ENCODE results near the gene CLCN1. TPM values are rescaled to one million over a fixed set of nuclear protein-coding genes. Genes with fewer than 3 reads are reported as not detected.

Gene CLCN1
- total and polyA plus RNA-seq, 2 donors (not counting 1 experiment from before 2014, with no cell fraction given): under 0.01 TPM; not detected in 1

DNA sequence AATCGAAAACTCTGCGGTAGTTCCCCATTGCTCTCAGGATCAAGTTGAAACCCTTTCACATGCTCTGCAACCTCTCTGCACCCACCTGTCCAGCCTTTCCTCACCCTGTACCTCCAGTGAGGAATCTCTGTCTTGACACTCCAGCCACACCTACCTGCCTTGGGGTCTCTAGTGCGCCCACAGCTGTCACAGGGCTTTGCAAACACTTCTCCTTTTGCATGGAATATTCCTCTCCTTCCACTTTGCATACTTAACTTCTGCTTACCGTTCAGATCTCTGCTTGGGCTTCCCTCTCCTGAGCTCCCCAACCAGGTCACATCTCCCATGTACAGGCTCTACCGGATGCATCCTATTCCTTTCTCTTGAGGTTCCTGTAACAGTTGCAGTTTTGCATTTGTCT is 58.6 kb downstream of the CLCN1 start:
- Histone ChIP-seq H2AFZ (ENCODE audit: low read length) (no peak overlapping the region), H3K4me1 (ENCODE audit: control insufficient read depth, extremely low read depth, insufficient read depth, low read length) (no peaks in the 10 kb centered on the region), H3K9me3 (ENCODE audit: control insufficient read depth, insufficient read depth, low read depth, low read length) (no peaks in the 10 kb centered on the region), H4K20me1 (ENCODE audit: control insufficient read depth, extremely low read depth, insufficient read depth, low read length) (no peaks in the 10 kb centered on the region), H3K27me3 (ENCODE audit: control insufficient read depth, insufficient read depth, low read length) (no peaks in the 10 kb centered on the region), H3K27ac (ENCODE audit: insufficient read depth, low read length) (no peak overlapping the region), H3K4me2 (ENCODE audit: extremely low read depth, insufficient read depth, low read length) (no peak overlapping the region), H3K36me3 (ENCODE audit: control insufficient read depth, insufficient read depth, low read length) (no peaks in the 10 kb centered on the region), H3K4me3 (replicated peaks in 1 of 4; ENCODE audit: control extremely low read depth in 1 of 4, insufficient read depth in 1 of 4, low read depth in 3 of 4, low read length in 4 of 4) (no peak overlapping the region), H3K79me2 (ENCODE audit: control insufficient read depth, insufficient read depth, low read length) (peaks cover 3% of the 10 kb centered on the region), H3K9ac (ENCODE audit: insufficient read depth, low read length) (no peak overlapping the region)
- no peak for TF ChIP-seq EZH2 (IDR thresholded peaks at IDR 0.05; ENCODE audit: low read length, missing control alignments)
- no peak for TF ChIP-seq CTCF (conservative IDR thresholded peaks at IDR 0.05 in 1 of 2, IDR thresholded peaks at IDR 0.05 in 1 of 2; ENCODE audit: low read depth in 1 of 2, low read length in 2 of 2)
- no peak for DNase-seq (ENCODE audit: low read depth in 2 of 2)

GRCh38 chr7:143375298-143376034 is 59.6 kb downstream of the CLCN1 start:
- H3K27ac ChIP-seq (ENCODE audit: insufficient read depth, low read length): no peak overlapping the region
- no peaks in the 10 kb centered on the region for H3K27me3 ChIP-seq (ENCODE audit: control insufficient read depth, insufficient read depth, low read length)
- peaks cover 9% of the 10 kb centered on the region for H3K79me2 ChIP-seq (ENCODE audit: control insufficient read depth, insufficient read depth, low read length)
- H3K4me1 ChIP-seq (ENCODE audit: control insufficient read depth, extremely low read depth, insufficient read depth, low read length): no peaks in the 10 kb centered on the region
- DNase-seq (ENCODE audit: low read depth in 2 of 2): no peak
- H3K4me3 ChIP-seq (replicated peaks in 1 of 4; ENCODE audit: control extremely low read depth in 1 of 4, insufficient read depth in 1 of 4, low read depth in 3 of 4, low read length in 4 of 4): no peak overlapping the region
- H4K20me1 ChIP-seq (ENCODE audit: control insufficient read depth, extremely low read depth, insufficient read depth, low read length): no peaks in the 10 kb centered on the region
- H3K36me3 ChIP-seq (ENCODE audit: control insufficient read depth, insufficient read depth, low read length): no peaks in the 10 kb centered on the region
- H2AFZ ChIP-seq (ENCODE audit: low read length): no peak overlapping the region
- no peak overlapping the region for H3K9ac ChIP-seq (ENCODE audit: insufficient read depth, low read length)
- no peak for TF ChIP-seq EZH2 (IDR thresholded peaks at IDR 0.05; ENCODE audit: low read length, missing control alignments)
- no peak for TF ChIP-seq CTCF (conservative IDR thresholded peaks at IDR 0.05 in 1 of 2, IDR thresholded peaks at IDR 0.05 in 1 of 2; ENCODE audit: low read depth in 1 of 2, low read length in 2 of 2)
- no peaks in the 10 kb centered on the region for H3K9me3 ChIP-seq (ENCODE audit: control insufficient read depth, insufficient read depth, low read depth, low read length)
- H3K4me2 ChIP-seq (ENCODE audit: extremely low read depth, insufficient read depth, low read length): no peak overlapping the region

DNA sequence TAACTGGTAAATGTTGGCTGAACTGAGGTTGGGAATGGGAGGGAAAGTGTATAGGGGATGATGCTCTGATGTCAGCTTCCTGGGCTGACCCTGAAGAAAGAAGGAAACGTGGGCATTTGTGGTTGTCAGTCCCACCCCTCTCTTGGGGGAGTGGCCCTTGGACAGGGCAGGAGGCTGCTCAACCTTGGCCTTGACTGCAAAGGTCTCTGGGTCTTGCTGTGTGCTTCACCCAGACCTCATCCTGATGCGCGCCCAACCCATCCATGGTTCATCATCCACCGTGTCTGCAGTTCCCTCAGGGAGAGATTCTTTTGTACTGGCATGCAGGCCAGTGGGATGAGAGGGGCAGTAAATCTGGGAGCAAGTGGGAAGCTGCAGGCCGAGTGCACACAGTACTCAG is 60.5 kb downstream of the CLCN1 start:
- TF ChIP-seq EZH2 (IDR thresholded peaks at IDR 0.05; ENCODE audit: low read length, missing control alignments) (no peak), CTCF (conservative IDR thresholded peaks at IDR 0.05 in 1 of 2, IDR thresholded peaks at IDR 0.05 in 1 of 2; ENCODE audit: low read depth in 1 of 2, low read length in 2 of 2) (no peak)
- H3K27ac ChIP-seq (ENCODE audit: insufficient read depth, low read length): no peak overlapping the region
- H3K4me3 ChIP-seq (replicated peaks in 1 of 4; ENCODE audit: control extremely low read depth in 1 of 4, insufficient read depth in 1 of 4, low read depth in 3 of 4, low read length in 4 of 4): no peak overlapping the region
- H3K9ac ChIP-seq (ENCODE audit: insufficient read depth, low read length): no peak overlapping the region
- H3K9me3 ChIP-seq (ENCODE audit: control insufficient read depth, insufficient read depth, low read depth, low read length): no peaks in the 10 kb centered on the region
- no peak for DNase-seq (ENCODE audit: low read depth in 2 of 2)
- no peaks in the 10 kb centered on the region for H3K36me3 ChIP-seq (ENCODE audit: control insufficient read depth, insufficient read depth, low read length)
- H3K4me1 ChIP-seq (ENCODE audit: control insufficient read depth, extremely low read depth, insufficient read depth, low read length): no peaks in the 10 kb centered on the region
- no peak overlapping the region for H2AFZ ChIP-seq (ENCODE audit: low read length)
- no peaks in the 10 kb centered on the region for H4K20me1 ChIP-seq (ENCODE audit: control insufficient read depth, extremely low read depth, insufficient read depth, low read length)
- peaks cover 12% of the 10 kb centered on the region for H3K79me2 ChIP-seq (ENCODE audit: control insufficient read depth, insufficient read depth, low read length)
- H3K27me3 ChIP-seq (ENCODE audit: control insufficient read depth, insufficient read depth, low read length): no peaks in the 10 kb centered on the region
- no peak overlapping the region for H3K4me2 ChIP-seq (ENCODE audit: extremely low read depth, insufficient read depth, low read length)

All from fibroblast of lung (primary cell).